ENCODE results near the gene ZNF12.
"Not testable (repeated sequence)": the region's sequence is repeated elsewhere in the genome, so short reads cannot be mapped to it uniquely, and the experiment has no call there.

Gene ZNF12

DNA sequence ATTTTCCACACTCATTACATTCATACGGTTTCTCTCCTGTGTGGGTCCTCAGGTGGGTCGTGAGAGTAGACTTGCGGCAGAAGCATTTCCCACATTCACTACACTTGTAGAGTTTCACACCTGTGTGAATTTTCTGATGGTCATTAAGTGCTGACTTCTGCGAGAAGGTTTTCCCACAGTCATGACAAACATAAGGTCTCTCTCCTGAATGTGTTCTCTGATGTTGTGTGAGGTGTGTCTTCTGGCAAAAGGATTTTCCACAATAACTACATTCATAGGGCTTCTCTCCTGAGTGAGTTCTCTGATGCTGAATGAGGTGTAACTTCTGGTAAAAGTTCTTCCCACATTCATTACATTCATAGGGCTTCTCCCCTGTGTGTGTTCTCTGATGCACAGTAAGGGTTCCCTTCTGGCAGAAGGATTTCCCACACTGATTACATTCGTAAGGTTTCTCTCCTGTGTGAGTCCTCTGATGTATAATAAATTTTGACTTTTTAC is 15.1 kb downstream of the ZNF12 start:
- DNase-seq (ENCODE audit: low read depth): peak; percentile 46

GRCh38 chr7:6691103-6691502 is 15.6 kb downstream of the ZNF12 start:
- DNase-seq (ENCODE audit: low read depth): no peak

DNA sequence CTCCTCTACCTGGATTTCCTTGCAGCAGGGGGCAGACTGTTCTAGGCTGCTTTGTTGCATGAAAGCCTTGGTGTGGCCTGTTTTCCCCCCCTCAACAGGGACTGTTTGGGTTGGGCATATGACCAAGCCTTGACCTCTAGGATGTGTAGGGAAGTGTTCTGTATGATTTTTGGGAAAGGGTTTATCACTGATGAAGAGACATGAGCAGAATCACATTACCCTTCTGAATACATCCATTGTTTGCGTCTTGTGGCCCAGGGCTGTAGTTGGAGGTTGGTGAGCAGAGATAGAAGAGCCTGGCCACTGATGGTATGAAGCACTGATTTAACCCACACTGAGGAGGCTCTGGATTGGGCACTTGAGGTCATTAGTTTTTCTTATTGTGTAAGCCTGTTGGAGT is 26.6 kb downstream of the ZNF12 start:
- DNase-seq (ENCODE audit: low read depth): no peak

DNA sequence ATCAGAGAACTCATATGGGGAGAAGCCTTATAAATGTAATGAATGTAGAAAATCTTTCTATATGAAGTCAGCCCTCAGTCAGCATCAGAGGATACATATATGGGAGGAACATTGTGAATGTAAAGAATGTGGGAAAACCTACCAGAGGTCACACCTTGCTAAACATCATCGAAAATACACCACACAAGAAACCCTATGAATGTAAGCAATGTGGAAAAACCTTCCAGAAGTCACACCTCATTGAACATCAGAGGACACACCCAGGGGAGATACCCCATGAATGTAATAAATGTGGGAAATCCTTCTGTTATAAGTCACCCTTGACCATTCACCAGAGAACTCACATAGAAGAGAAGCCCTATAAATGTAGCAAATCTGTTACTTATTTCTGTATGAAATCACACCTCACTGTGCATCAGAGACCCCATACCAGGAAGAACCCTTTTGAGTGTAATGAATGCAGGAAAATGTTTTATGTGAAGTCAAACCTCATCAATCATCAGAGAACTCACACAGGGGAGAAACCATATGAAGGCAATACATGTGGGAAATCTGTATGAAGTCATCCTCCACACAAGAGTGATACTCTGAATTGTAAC is 30.8 kb downstream of the ZNF12 start:
- no peak for DNase-seq (ENCODE audit: low read depth)

DNA sequence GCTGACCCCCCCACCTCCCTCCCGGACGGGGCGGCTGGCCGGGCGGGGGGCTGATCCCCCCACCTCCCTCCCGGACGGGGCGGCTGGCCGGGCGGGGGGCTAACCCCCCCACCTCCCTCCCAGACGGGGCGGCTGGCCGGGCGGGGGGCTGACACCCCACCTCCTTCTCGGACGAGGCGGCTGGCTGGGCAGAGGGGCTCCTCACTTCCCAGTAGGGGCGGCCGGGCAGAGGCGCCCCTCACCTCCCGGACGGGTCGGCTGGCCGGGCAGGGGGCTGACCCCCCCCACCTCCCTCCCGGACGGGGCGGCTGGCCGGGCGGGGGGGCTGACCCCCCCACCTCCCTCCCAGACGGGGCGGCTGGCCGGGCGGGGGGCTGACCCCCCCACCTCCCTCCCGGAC is 35.9 kb downstream of the ZNF12 start:
- DNase-seq (ENCODE audit: low read depth): not testable (repeated sequence)

DNA sequence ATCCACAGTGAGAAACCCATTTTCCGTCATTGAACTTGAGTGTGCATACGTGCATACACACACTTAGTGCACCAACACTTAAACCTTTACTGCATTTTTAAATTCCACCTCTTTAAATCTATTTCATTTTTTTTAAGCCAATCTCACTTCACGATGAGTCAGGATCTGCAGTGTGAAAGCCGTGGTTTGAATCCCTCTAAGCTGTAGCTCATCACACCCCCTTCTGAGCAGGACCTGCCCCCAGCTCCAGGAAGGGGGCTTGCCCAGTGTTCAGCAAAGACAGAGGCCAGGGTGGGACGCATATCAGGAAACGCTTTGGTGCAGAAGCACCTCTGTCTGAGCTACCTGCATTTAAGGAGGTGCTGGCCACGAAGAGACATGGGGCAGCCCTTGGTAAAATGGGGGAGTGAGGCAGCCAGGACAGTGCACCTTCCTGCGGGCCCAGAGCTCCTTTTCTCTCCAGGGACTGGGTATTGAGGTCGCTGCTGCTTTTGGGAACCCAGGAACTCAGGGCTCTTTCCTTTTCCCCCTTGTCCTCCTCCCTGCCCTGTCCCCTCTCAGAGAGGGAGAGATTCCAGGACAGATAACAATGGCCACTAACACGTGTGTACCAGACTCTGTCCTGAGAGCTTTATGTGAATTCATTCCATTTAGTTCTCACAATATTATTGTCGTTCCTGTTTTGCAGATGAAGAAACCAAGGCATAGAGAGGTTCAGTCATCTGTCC is 48.0 kb downstream of the ZNF12 start:
- DNase-seq (ENCODE audit: low read depth): peak; percentile 21

DNA sequence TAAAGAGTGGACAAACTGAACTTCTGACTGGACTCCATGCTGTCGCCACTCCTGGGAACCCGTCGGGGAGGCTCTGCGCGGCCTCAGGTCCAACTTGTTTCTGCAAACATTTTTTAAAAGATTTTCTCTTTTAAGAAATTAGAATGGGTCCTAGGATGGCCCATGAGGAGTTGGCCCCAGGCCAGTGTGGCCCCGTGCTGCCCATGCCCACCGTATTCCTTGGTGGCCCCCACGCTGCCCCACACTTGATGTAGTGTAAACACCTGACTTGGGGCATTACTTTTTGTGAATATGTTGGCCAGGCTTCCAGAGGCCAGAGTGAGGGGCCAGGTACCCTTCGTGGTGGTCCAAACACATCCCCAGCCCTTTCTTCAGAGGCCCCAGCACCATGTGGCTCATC is 50.3 kb downstream of the ZNF12 start:
- DNase-seq (ENCODE audit: low read depth): no peak

GRCh38 chr7:6655636-6656385 is 50.9 kb downstream of the ZNF12 start:
- DNase-seq (ENCODE audit: low read depth): no peak

DNA sequence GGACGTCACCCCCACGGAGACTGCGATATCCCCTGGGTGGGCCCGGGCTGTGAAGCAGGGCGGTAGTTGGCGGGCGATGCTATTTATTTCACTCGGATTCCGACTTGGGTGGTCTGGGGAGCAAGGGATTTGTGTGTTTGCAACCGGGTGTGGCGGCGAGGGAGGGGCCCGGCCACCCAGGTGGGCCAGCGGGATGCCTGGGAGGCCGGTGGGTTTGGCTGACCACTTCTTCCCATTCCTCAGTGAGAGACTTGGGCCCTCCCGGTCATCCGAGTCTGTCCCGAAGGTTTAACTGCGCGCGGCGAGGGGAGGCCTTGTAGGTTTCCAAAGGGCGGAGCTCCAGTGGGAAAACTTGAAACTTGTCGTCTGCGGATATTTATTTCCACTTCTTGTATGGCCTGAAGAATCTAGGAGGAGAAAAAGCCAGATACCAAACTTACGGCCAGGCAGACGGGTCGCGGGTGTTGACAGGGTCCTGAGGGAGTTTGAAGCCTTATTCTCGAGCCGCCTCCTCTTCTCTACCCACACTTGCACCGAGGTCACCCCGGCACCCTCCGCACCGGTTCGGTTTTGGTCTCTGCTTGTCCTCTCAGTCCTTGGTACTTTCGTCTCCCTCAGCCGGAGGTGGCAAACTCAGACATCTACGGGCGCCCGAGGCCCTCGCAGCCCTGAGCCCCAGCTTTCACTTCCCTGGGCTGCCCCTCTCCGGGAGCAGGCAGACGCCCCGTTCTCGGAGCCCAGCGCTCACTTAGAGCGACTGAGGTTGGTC is 51.7 kb downstream of the ZNF12 start:
- DNase-seq (ENCODE audit: low read depth): no peak

DNA sequence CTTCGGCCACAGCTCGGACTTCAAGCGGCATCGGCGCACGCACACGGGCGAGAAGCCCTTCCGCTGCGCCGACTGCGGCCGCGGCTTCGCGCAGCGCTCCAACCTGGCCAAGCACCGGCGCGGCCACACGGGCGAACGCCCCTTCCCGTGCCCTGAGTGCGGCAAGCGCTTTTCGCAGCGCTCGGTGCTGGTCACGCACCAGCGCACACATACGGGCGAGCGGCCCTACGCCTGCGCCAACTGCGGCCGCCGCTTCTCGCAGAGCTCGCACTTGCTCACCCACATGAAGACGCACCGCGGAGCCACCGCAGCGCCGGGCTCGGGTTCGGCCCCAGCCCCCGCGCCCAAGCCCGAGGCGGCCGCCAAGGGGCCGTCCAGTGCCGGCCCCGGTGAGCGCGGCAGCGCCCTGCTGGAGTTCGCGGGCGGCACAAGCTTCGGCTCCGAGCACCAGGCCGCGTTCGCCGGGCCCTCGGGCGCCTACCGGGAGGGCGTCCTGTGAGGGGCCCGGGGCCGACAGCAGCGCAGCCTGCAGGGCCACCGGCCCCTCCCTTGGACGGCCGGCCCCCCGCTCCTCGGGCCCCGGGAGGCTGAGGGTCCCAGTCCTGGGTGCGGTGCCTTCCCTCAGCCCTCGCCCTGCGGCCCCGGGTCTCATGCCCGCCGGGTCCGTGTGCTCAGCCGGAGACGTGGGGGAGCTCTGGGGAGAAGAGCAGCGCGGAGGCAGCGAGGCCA is 52.5 kb downstream of the ZNF12 start:
- no peak for DNase-seq (ENCODE audit: low read depth)

DNA sequence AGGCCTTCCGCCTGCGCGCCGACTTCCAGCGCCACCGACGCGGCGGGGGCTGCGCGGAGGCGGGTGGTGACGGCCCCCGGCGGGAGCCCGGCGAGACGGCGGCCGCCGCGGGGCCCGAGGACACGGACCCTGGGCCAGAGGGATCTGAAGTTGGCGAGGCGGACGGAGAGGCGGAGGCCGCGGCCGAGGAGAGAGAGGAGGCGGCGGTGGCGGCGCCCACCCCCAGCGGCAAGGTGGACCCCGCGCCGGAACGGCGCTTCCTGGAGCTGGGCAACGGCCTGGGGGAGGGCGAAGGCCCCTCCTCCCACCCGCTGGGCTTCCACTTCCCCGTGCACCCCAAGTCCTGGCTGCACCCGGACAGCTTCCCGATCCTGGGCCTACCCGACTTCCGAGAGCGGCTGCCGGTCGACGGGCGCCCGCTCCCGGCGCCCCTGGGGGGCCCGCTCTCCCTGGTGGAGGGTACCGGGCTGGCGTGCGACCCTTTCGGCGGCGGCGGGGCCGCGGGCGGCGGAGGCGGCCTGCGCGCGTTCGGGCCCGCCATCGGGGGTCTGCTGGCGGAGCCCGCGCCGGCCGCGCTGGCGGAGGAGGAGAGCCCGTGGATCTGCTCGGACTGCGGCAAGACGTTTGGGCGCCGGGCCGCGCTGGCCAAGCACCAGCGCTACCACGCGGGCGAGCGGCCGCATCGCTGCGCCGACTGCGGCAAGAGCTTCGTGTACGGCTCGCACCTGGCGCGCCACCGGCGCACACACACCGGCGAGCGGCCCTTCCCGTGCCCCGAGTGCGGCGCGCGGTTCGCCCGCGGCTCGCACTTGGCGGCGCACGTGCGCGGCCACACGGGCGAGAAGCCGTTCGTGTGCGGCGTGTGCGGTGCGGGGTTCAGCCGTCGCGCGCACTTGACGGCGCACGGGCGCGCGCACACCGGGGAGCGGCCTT is 53.4 kb downstream of the ZNF12 start:
- no peak for DNase-seq (ENCODE audit: low read depth)

DNA sequence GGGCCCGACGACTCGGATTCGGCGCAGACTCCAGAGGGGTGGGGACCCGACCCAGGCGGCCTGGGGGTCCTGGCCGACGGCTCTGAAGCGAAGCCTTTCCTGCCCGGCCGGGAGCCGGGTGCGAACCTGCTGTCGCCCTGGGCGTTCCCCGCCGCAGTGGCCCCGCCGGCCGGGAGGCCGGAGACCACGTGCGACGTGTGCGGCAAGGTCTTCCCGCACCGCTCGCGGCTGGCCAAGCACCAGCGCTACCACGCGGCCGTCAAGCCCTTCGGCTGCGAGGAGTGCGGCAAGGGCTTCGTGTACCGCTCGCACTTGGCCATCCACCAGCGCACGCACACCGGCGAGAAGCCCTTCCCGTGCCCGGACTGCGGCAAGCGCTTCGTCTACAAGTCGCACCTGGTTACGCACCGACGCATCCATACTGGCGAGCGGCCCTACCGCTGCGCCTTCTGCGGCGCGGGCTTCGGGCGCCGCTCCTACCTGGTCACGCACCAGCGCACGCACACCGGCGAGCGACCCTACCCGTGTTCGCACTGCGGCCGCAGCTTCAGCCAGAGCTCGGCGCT is 54.2 kb downstream of the ZNF12 start:
- no peak for DNase-seq (ENCODE audit: low read depth)

- no peak for DNase-seq (ENCODE audit: low read depth)
Observed at GRCh38 chr7:6651851-6652445, 54.8 kb downstream of the ZNF12 start.

DNA sequence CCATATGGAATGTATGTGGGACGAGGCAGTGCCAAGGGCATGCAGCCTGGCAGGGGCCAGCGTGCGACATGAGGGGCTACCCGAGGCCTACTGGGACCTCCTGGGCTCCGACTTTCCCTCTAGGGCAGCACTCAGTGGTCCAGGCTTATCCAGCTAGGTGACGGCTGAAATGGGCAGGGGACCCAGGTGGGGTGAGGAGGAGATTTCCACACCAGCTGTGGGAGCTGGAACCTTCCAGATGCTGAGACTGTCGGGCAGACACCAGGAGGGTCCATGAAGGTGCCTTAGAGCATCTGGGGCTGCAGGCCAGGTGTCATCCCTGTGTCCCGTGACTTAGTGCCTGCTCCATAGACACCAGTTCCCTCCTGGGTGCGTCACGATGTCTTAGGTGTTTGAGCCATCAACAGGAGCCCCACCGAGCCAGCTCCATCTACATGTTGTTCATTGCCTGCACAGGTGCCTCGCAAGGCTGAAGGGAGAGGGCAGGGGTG is 56.2 kb downstream of the ZNF12 start:
- DNase-seq (ENCODE audit: low read depth): no peak

DNA sequence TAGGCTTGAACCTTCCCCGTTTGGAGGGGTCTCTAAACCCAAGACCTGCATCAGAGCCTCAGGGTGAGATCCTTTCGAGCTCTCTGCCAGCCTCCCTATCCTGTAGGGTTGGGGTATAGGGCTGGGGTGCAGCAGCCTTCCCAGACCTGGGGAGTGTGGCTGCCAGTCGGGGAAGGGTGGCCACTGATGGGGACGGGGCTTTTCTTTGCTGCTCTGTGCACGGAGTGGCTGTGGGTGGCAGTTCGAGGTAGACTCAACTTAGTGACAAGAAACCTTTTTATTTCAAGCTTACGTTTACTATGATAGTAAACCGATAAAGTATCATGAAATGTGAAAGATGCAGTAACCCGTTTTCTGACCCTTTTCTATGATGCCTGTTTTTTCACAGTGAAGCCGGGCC is 56.7 kb downstream of the ZNF12 start:
- no peak for DNase-seq (ENCODE audit: low read depth)

GRCh38 chr7:6649241-6649961 is 57.3 kb downstream of the ZNF12 start:
- DNase-seq (ENCODE audit: low read depth): no peak

GRCh38 chr7:6648815-6649104 is 58.0 kb downstream of the ZNF12 start:
- no peak for DNase-seq (ENCODE audit: low read depth)

DNA sequence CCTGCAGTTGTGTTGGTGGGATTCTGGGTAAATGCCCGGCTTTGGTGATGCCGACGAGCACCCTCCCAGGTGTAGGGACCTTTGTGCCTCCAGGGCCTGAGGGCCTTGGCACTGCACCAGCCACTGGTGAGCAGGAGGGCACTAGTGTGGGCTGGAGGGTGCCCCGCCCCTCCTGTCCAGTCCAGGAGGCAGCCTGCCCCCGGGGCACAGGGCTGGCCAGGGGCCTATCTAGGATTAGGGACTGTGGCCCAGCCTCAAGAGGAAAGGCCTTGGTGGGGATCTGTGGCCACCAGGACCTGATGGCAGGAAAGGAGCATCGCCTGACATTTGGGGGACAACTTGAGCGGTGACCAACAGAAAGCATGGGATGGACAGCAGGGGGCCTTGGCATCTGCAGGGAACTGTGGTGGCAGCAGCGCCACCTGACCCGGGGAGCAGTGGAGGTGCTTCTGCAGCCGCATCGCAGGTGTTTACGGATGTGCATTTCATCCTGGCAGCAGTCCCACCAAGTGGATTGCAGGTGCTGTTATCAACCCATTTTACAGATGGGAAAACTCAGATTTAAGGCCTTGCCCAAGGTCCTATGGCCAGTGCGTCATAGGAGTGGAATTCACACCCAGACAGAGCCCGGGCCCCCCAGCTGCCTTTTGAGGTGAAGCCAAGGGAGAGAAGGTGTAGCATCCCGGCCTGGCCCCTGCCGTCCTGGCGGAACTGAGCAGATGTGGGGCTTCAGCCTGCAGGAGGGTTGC is 58.5 kb downstream of the ZNF12 start:
- DNase-seq (ENCODE audit: low read depth): no peak
